Activated CD4-positive, alpha-beta memory T cell treated with anti-CD3 and anti-CD28 coated beads, Interleukin-2, amount 10 ng/mL, durations not matched to agents 7 days and 5 days (primary cell): ENCODE measurements around the gene RPRD1B. TPM values are rescaled to one million over a fixed set of nuclear protein-coding genes. Genes with fewer than 3 reads are reported as not detected.

Experiments
- CTCF ChIA-PET: fragments of 350-600 bp; sonication (Branson Sonifier 250); formaldehyde crosslinking; loops from one replicate; lab custom pipeline; 2021; ENCODE audit warnings: antibody characterized with exemption, inconsistent platforms; lab: Charles Lee
- POLR2A ChIA-PET: fragments of 350-600 bp; sonication (Branson Sonifier 250); formaldehyde crosslinking; loops from one replicate; lab custom pipeline; 2021; ENCODE audit warnings: antibody characterized with exemption; lab: Charles Lee
- DNase-seq: peaks from one replicate; pipeline ENCODE4 v3.0.0-alpha.2; 2020
- H3K27ac Mint-ChIP-seq: one replicate; pipeline ENCODE4 v1.8.0; 2021; ENCODE audit warnings: mild to moderate bottlenecking, mixed read lengths
- H3K27me3 Mint-ChIP-seq: one replicate; pipeline ENCODE4 v1.8.0; 2021; ENCODE audit warnings: mixed read lengths
- H3K36me3 Mint-ChIP-seq: one replicate; pipeline ENCODE4 v1.8.0; 2021; ENCODE audit warnings: low read depth, mixed read lengths
- H3K4me1 Mint-ChIP-seq: one replicate; pipeline ENCODE4 v1.8.0; 2021; ENCODE audit warnings: mixed read lengths
- H3K4me3 Mint-ChIP-seq: one replicate; pipeline ENCODE4 v1.8.0; 2021; ENCODE audit warnings: mild to moderate bottlenecking, mixed read lengths
- H3K9me3 Mint-ChIP-seq: one replicate; pipeline ENCODE4 v1.8.0; 2021; ENCODE audit warnings: mixed read lengths
- total RNA-seq, 2 experiments: library from RNA; stranded (reverse); gene quantifications; one replicate each; pipeline ENCODE4 v1.2.3, GENCODE V29; 2021

Gene RPRD1B
- total RNA-seq, 2 experiments from 2014 or later, result 27.6 to 33.2 TPM

DNA sequence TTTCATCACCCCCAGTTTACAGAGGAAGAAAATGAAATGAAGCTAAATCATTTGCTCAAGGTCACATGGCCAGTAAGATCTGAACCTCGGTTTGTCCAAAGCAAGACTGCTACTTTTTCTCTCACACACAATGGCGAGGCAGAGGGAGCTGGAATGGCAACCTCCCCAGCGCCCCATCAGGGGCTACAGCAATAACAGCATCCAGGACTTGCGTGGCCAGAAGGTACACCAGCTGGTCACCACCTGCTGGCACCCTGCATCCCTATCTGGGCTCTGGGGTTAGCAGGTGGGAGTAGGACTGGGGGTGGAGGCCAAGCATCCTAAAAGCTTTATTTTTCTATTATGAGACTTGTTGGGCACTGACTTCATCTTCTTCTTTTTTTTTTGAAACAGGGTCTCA, 41.6 kb upstream of the RPRD1B start:
- Mint-ChIP-seq H3K4me1 (peaks cover 34% of the 10 kb centered on the region), H3K36me3 (peaks cover 45% of the 10 kb centered on the region), H3K27ac (peak overlapping the region; percentile 81), H3K27me3 (no peaks in the 10 kb centered on the region), H3K9me3 (no peaks in the 10 kb centered on the region), H3K4me3 (no peak overlapping the region)
- ChIA-PET POLR2A (interaction anchor here (2.0 kb wide), 1 partner anchor 42 kb away, joined by 6 read pairs; the partner anchor contains the start of genes RPRD1B and TTI1), CTCF (interaction anchor here (0.7 to 3.6 kb wide), 7 partner anchors 12 to 427 kb away, joined by 3 to 20 read pairs (median 3); partner anchors contain the start of genes RPRD1B and TTI1)
- DNase-seq, result no peak

DNA sequence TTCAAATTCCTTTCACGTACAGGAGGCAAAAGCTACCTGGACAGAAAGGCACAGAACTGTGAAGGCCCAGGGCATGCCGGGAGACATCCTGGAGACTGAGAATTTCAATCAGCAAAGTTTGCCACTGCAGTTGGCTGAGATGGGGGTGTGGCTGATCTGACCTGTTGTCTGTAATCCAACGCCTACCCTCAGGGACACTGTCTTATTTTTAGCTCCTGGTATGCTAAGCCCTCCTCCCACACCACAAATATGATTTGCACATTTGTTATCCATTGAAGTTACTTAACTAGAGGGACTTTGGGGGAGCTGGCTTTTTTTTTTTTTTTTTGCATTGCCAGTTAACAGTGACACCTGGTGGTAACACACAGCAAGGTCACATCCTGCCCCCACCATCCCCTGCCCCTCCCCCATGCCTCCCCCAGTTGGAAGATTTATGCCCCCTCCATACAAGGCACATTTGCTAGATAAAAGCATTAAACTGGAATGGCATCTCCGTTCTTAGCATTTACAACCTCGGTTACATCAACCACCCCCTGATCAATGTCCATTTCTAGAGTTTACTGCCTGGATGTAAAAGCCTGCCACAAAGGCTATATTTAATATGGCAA, 40.6 kb upstream of the RPRD1B start:
- Mint-ChIP-seq H3K27me3 (no peaks in the 10 kb centered on the region), H3K27ac (no peak overlapping the region), H3K9me3 (no peaks in the 10 kb centered on the region), H3K4me1 (peaks cover 34% of the 10 kb centered on the region), H3K4me3 (no peak overlapping the region), H3K36me3 (peaks cover 53% of the 10 kb centered on the region)
- POLR2A ChIA-PET, result no interaction called here
- CTCF ChIA-PET, result interaction anchor here (0.6 to 3.6 kb wide), 15 partner anchors 9 to 459 kb away, joined by 3 to 20 read pairs (median 3); partner anchors contain the start of genes CTNNBL1, RPRD1B and TTI1
- peak; percentile 32 for DNase-seq

DNA sequence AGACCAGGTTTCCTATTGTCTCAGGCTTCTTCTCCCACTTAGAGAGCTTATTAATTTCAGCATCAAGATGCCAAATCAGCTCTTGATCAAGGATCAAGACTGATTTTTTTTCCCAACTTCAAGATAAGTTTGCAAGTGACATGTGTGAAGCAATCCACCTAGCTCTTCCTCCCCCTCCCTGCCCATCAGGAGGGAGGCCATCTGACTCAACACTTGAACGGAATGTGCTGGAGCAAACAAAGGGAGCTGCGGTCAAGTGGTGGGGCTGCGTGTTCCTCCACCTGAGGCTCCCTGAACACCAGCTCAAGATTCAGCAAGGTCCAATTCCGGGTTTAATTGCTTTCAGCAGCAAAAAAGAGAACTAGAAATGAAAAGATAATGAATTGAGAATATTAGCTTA, 39.0 kb upstream of the RPRD1B start:
- Mint-ChIP-seq H3K4me1 (peaks cover 32% of the 10 kb centered on the region), H3K27ac (no peak overlapping the region), H3K36me3 (peaks cover 46% of the 10 kb centered on the region), H3K4me3 (no peak overlapping the region), H3K9me3 (no peaks in the 10 kb centered on the region), H3K27me3 (no peaks in the 10 kb centered on the region)
- POLR2A ChIA-PET, result interaction anchor here (0.5 to 1.5 kb wide), 3 partner anchors 14 to 430 kb away, joined by 3 read pairs; no protein-coding TSS in a partner anchor
- no peak for DNase-seq
- CTCF ChIA-PET, result interaction anchor here (1.6 kb wide), 2 partner anchors 19 to 430 kb away, joined by 4 to 6 read pairs; no protein-coding TSS in a partner anchor

DNA sequence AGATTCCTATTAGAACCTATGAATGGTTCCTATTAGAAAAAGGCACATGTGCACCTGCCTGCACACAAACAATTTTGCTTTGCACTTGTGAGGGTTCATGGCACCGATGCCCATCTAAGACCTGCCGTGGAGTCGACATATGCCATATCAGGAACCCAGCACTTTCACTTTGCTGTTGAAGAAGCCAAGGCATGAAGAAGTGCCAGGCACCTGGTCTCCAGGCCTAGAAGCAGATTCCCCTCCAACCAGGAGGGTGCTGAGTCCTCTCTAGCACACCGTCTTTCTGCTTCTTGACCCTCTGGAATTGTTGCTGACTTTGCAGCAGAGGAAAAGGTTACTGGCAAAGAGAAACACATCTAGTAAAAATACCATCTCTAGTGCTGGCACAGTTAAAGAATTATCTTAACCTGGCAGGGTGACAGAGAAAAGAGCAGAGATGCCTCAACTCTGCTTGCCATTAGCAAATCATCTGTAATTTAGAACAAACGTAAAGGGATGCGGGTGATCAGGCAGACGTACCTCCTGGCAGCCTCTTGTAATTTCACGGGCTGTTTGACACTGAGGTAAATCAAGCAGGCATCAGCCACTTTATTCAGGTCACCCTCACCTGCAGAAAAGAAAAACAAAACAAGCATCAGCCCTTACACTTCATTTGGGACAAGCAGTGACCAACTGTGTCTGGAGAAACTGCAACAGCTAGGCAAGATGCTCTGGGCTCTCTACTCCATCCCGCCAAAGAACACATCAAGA, 37.5 kb upstream of the RPRD1B start:
- Mint-ChIP-seq H3K9me3 (no peaks in the 10 kb centered on the region), H3K27me3 (no peaks in the 10 kb centered on the region), H3K4me3 (no peak overlapping the region), H3K27ac (no peak overlapping the region), H3K36me3 (peaks cover 48% of the 10 kb centered on the region), H3K4me1 (peaks cover 20% of the 10 kb centered on the region)
- ChIA-PET CTCF (interaction anchor here (1.6 kb wide), 1 partner anchor 432 kb away, joined by 6 read pairs; no protein-coding TSS in a partner anchor), POLR2A (interaction anchor here (1.2 to 1.5 kb wide), 2 partner anchors 16 to 37 kb away, joined by 3 to 6 read pairs; partner anchors contain the start of genes RPRD1B and TTI1)
- no peak for DNase-seq

DNA sequence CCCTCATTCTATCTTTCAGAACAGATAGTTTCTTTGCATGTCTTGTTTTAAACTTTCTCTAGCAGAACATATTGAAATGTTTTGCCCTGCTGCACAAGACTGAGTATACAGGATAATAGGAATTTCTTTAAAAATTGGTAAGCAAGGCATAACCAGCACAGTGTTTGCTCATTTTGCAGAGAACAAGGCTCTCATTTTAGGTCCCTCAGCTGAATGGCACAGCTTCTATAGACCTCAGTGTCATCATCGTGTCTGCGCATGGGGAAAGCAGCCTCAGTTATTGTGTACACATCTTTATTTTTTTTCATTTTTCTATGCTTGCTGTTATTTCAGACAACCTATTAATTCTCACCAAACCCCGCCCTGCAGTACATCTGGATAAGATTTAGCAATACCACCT, 36.0 kb upstream of the RPRD1B start:
- no peak overlapping the region for H3K4me3 Mint-ChIP-seq
- H3K9me3 Mint-ChIP-seq, result no peaks in the 10 kb centered on the region
- ChIA-PET POLR2A (interaction anchor here (1.1 kb wide), 1 partner anchor 36 kb away, joined by 3 read pairs; the partner anchor contains the start of genes RPRD1B and TTI1), CTCF (no interaction called here)
- peaks cover 22% of the 10 kb centered on the region for H3K4me1 Mint-ChIP-seq
- H3K36me3 Mint-ChIP-seq, result peaks cover 52% of the 10 kb centered on the region
- no peak overlapping the region for H3K27ac Mint-ChIP-seq
- DNase-seq, result no peak
- H3K27me3 Mint-ChIP-seq, result no peaks in the 10 kb centered on the region

DNA sequence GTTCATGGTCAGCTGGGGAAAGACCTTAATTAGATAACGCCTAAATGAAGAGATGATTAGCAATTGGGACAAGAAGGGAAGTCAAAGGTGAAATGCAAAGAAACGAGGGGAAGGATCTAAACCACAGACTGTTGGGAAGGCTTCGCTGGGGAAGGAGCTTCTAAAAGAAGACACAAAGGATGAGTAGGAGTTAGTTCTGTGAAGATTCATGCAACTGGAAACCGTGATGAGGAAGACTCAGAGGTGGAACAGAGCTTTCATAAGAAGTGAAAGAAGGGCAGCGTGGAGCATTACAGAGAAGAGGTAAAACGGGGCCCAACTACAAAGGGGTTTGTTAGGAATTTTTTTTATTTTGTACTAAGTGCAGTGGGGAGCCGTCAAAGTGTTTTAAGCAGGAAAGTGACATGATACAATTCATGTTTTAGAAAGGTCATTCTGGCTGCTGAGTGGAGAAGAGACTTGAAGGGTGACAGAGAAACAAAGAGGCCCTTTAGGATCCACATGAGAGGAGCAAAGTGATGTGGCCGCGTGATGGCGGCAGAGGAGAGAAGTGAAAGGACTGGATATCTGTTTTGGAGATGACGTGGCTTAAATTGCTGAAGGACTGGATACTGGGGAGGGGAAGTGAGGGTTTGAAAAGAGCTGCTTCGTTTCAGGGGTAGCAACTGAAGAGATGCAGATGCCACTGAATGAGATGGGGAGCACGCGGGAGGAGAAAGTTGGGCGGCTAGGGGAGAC, 33.9 kb upstream of the RPRD1B start:
- Mint-ChIP-seq H3K36me3 (peaks cover 58% of the 10 kb centered on the region), H3K9me3 (no peaks in the 10 kb centered on the region), H3K4me3 (no peak overlapping the region), H3K27ac (no peak overlapping the region), H3K27me3 (no peaks in the 10 kb centered on the region), H3K4me1 (peaks cover 17% of the 10 kb centered on the region)
- ChIA-PET CTCF (no interaction called here), POLR2A (no interaction called here)
- no peak for DNase-seq

DNA sequence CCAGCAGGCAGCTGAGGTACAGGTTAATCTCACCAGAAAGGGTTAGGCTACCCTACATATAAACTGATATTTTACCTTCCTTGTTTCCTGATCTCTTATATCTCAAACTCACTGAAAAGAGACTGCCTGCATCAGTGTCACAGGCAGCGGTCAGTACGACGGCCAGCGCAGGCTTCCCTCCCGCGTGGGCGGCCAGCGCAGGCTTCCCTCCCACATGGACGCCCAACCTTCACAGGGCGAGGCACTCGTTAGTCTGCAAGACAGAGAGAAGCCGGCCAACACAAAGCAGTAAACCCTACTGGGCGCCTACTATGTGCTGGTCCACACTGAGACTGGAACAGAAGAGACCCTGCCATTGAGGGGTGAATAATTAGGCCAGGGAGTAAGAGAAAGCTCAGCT, 33.3 kb upstream of the RPRD1B start:
- DNase-seq, result no peak
- peaks cover 57% of the 10 kb centered on the region for H3K36me3 Mint-ChIP-seq
- no peaks in the 10 kb centered on the region for H3K27me3 Mint-ChIP-seq
- no peak overlapping the region for H3K27ac Mint-ChIP-seq
- ChIA-PET POLR2A (interaction anchor here (2.3 kb wide), 1 partner anchor 34 kb away, joined by 5 read pairs; the partner anchor contains the start of gene RPRD1B), CTCF (no interaction called here)
- peaks cover 20% of the 10 kb centered on the region for H3K4me1 Mint-ChIP-seq
- no peak overlapping the region for H3K4me3 Mint-ChIP-seq
- no peaks in the 10 kb centered on the region for H3K9me3 Mint-ChIP-seq

DNA sequence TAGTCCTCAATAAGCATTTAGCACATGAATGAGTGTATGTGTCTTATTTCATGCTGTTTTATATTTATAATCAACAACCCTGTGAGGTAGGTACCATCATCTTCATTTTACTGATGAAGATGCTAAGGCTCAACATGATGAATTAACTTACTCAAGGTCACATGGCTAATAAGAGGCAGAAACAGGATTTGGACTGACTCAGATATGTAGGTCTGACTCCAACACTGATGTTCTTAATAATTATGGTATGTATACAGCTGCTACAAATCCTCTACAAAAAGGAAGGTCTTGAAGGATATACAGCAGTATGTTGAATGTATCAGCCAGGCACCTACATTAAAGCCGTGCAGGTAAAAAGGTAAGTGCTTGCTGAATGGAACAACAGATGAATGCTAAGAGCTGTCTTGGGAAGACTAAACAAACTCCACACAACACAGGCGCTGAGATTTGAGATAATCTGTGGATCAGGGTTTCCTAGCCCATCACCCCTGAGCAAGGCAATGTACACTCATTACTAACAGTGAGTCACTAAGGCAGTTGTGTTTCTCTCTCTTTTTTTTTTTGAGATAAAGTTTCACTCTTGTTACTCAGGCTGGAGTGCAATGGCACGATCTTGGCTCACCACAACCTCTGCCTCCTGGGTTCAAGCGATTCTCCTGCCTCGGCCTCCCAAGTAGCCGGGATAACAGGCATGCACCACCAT, 32.2 kb upstream of the RPRD1B start:
- POLR2A ChIA-PET, result interaction anchor here (2.3 kb wide), 1 partner anchor 32 kb away, joined by 5 read pairs; the partner anchor contains the start of gene RPRD1B
- H3K4me1 Mint-ChIP-seq, result peaks cover 26% of the 10 kb centered on the region
- no peaks in the 10 kb centered on the region for H3K9me3 Mint-ChIP-seq
- peak overlapping the region; percentile 21 for H3K27ac Mint-ChIP-seq
- no peak for DNase-seq
- CTCF ChIA-PET, result no interaction called here
- no peaks in the 10 kb centered on the region for H3K27me3 Mint-ChIP-seq
- peaks cover 55% of the 10 kb centered on the region for H3K36me3 Mint-ChIP-seq
- no peak overlapping the region for H3K4me3 Mint-ChIP-seq

DNA sequence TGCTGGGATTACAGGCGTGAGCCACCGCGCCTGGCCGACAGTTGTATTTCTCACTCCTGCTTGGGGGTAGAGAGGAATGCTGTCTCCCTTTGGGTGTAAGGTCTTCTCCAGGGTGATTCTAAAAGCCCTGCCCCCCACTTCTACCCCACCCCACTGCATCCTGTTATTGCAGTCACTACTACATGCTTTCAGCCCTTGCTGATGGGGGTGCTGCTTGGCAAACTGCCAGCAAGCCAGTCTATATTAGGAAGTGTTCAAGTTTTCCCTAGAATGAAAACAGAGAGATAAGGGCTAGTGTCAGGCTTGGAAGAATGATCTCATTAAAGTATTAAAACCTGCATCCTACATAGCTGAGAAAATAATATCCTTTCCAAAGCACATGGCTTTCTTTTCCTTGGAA, 31.6 kb upstream of the RPRD1B start:
- ChIA-PET POLR2A (interaction anchor here (2.3 kb wide), 1 partner anchor 32 kb away, joined by 5 read pairs; the partner anchor contains the start of gene RPRD1B), CTCF (no interaction called here)
- Mint-ChIP-seq H3K36me3 (peaks cover 58% of the 10 kb centered on the region), H3K9me3 (no peaks in the 10 kb centered on the region), H3K27me3 (no peaks in the 10 kb centered on the region), H3K27ac (peak overlapping the region; percentile 28), H3K4me3 (no peak overlapping the region), H3K4me1 (peaks cover 31% of the 10 kb centered on the region)
- no peak for DNase-seq

DNA sequence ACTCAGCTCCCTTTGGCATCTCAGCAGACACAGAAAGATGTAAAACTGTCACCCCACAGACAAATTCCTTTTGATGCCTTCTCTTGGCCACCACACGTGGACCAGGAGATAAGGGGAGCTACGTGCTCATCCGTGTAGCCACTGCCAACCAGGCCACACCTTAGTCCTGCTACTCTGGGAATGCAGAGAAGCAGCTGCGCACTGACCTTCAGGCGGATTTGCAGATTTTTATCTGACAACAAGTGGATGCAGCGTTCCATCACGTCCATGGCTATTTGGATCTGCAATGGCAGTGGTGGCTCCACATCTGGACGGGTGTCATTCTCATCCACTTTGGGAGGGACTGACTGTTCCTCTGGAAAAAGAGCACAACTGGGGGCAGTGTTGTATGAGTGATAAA, 31.1 kb upstream of the RPRD1B start:
- H3K36me3 Mint-ChIP-seq, result peaks cover 55% of the 10 kb centered on the region
- CTCF ChIA-PET, result no interaction called here
- H3K4me1 Mint-ChIP-seq, result peaks cover 35% of the 10 kb centered on the region
- no peaks in the 10 kb centered on the region for H3K9me3 Mint-ChIP-seq
- no peak for DNase-seq
- peak overlapping the region; percentile 28 for H3K27ac Mint-ChIP-seq
- POLR2A ChIA-PET, result interaction anchor here (2.3 kb wide), 1 partner anchor 31 kb away, joined by 5 read pairs; the partner anchor contains the start of gene RPRD1B
- H3K4me3 Mint-ChIP-seq, result no peak overlapping the region
- no peaks in the 10 kb centered on the region for H3K27me3 Mint-ChIP-seq

DNA sequence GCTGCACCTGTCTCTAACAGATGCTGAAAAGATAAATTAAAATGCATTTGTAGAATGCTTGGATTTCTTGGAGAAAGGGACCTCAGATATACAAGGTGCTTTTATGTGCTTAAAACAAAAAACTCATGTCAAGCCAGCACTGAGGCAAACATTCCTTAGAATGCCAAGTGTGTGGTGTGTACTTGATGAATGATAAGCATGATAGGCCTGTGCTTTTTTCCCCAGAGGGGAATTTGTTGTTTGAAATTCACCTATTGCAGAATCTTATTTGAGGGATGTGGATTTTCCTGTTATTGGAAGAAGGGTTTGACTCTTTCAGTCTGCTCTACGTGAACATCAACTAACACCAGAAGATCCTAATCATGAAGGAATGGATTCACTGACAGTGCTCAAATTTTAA, 29.1 kb upstream of the RPRD1B start:
- H3K36me3 Mint-ChIP-seq, result peaks cover 60% of the 10 kb centered on the region
- no peaks in the 10 kb centered on the region for H3K27me3 Mint-ChIP-seq
- no peak for DNase-seq
- no peak overlapping the region for H3K4me3 Mint-ChIP-seq
- H3K9me3 Mint-ChIP-seq, result no peaks in the 10 kb centered on the region
- ChIA-PET CTCF (no interaction called here), POLR2A (interaction anchor here (4.8 kb wide), 1 partner anchor 29 kb away, joined by 28 read pairs; the partner anchor contains the start of genes RPRD1B and TTI1)
- peaks cover 39% of the 10 kb centered on the region for H3K4me1 Mint-ChIP-seq
- H3K27ac Mint-ChIP-seq, result no peak overlapping the region

DNA sequence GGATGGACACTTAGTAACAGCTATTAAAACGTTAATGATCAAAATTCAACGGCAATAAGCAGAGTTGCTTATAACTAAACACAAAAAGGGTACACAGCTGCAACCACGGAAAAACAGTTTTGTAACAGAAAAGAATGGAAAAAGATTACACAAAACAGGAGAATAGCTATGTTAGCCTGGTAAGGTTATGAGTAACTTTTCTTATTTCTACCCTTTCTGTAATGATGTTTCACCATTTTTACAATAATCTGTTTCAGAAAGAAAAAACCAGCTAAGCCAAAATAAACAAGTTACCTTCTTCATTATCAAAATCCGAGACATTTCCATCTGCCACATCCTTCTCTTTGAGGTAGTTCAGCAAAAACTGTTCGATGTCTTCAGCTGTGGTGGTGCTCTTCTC, 27.6 kb upstream of the RPRD1B start:
- H3K36me3 Mint-ChIP-seq, result peaks cover 53% of the 10 kb centered on the region
- POLR2A ChIA-PET, result interaction anchor here (4.8 kb wide), 1 partner anchor 27 kb away, joined by 28 read pairs; the partner anchor contains the start of genes RPRD1B and TTI1

More for the DNA sequence above, 27.6 kb upstream of the RPRD1B start:
- DNase-seq, result no peak
- Mint-ChIP-seq H3K4me3 (no peak overlapping the region), H3K27me3 (no peaks in the 10 kb centered on the region), H3K9me3 (no peaks in the 10 kb centered on the region), H3K4me1 (peaks cover 36% of the 10 kb centered on the region), H3K27ac (no peak overlapping the region)
- CTCF ChIA-PET, result interaction anchor here (0.7 to 1.7 kb wide), 2 partner anchors 13 to 511 kb away, joined by 3 to 6 read pairs; no protein-coding TSS in a partner anchor
